HCT116 (cell line): ENCODE measurements around the gene CTXN1.

Source experiments
- CBX3 ChIP-seq: IDR thresholded peaks from 2 replicates; pipeline ENCODE4 v1.6.1; 2012; ENCODE audit warnings: low read depth
- EZH2 ChIP-seq: fragments of 200-600 bp; sonication (generic); IDR thresholded peaks from 2 replicates; pipeline ENCODE4 v1.6.1; 2017; ENCODE audit warnings: antibody characterized with exemption, mixed run types
- EZH2phosphoT487 ChIP-seq: fragments of 200-600 bp; IDR thresholded peaks from 2 replicates; pipeline ENCODE4 v1.6.1; 2018; ENCODE audit warnings: antibody characterized with exemption, borderline replicate concordance
- POLR2A ChIP-seq: IDR thresholded peaks from 2 replicates; pipeline ENCODE4 v1.7.0; 2011; ENCODE audit warnings: borderline replicate concordance; ENCODE audit not compliant: insufficient read depth, insufficient read length; ENCODE audit errors: extremely low read depth
- POLR2AphosphoS5 ChIP-seq: IDR thresholded peaks from 2 replicates; pipeline ENCODE4 v1.6.1; 2011; ENCODE audit warnings: mild to moderate bottlenecking, low read depth, low read length, moderate library complexity
- TCF7L2 ChIP-seq: IDR thresholded peaks from 2 replicates; pipeline ENCODE4 v1.7.0; 2011; ENCODE audit warnings: borderline replicate concordance, inconsistent platforms; ENCODE audit not compliant: insufficient read depth, insufficient read length; ENCODE audit errors: extremely low read depth
- YY1 ChIP-seq: IDR thresholded peaks from 2 replicates; pipeline ENCODE4 v1.6.1; 2011; ENCODE audit warnings: low read length, low read depth, moderate library complexity, mild to moderate bottlenecking; ENCODE audit not compliant: insufficient replicate concordance; ENCODE audit errors: extremely low read depth
- TF ChIP-seq, protein P1 (sequence below), 3 experiments: fragments of 200-600 bp in 1 of 3; sonication (generic) in 1 of 3; IDR thresholded peaks in 2 of 3; conservative IDR thresholded peaks in 1 of 3; 2 replicates each; pipeline ENCODE4 v1.5.1; 2012 to 2017; ENCODE audit warnings: low read depth in 2 of 3, low read length in 2 of 3, antibody characterized with exemption in 1 of 3, borderline replicate concordance in 1 of 3, control low read depth in 1 of 3, mild to moderate bottlenecking in 1 of 3, mixed read lengths in 1 of 3, mixed run types in 1 of 3, moderate library complexity in 1 of 3; ENCODE audit not compliant: insufficient read depth in 1 of 3
- TF ChIP-seq, protein P2 (sequence below): IDR thresholded peaks from 2 replicates; pipeline ENCODE4 v1.6.1; 2012
- TF ChIP-seq, protein P3 (sequence below): IDR thresholded peaks from 2 replicates; pipeline ENCODE4 v1.6.1; 2012

GRCh38 chr19:7908078-7908699 lies 17.7 kb downstream of the CTXN1 start:
- TF ChIP-seq, protein P1, sequence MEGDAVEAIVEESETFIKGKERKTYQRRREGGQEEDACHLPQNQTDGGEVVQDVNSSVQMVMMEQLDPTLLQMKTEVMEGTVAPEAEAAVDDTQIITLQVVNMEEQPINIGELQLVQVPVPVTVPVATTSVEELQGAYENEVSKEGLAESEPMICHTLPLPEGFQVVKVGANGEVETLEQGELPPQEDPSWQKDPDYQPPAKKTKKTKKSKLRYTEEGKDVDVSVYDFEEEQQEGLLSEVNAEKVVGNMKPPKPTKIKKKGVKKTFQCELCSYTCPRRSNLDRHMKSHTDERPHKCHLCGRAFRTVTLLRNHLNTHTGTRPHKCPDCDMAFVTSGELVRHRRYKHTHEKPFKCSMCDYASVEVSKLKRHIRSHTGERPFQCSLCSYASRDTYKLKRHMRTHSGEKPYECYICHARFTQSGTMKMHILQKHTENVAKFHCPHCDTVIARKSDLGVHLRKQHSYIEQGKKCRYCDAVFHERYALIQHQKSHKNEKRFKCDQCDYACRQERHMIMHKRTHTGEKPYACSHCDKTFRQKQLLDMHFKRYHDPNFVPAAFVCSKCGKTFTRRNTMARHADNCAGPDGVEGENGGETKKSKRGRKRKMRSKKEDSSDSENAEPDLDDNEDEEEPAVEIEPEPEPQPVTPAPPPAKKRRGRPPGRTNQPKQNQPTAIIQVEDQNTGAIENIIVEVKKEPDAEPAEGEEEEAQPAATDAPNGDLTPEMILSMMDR (IDR thresholded peaks at IDR 0.05 in 2 of 3, conservative IDR thresholded peaks at IDR 0.05 in 1 of 3; ENCODE audit: borderline replicate concordance in 1 of 3, insufficient read depth in 1 of 3, low read depth in 2 of 3, low read length in 2 of 3) = no peak
- TF ChIP-seq EZH2 (no peak), EZH2phosphoT487 (no peak), POLR2AphosphoS5 (no peak), CBX3 (no peak), YY1 (no peak), POLR2A (no peak), TCF7L2 (no peak)
- TF ChIP-seq, protein P2, sequence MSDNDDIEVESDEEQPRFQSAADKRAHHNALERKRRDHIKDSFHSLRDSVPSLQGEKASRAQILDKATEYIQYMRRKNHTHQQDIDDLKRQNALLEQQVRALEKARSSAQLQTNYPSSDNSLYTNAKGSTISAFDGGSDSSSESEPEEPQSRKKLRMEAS = no peak
- TF ChIP-seq, protein P3, sequence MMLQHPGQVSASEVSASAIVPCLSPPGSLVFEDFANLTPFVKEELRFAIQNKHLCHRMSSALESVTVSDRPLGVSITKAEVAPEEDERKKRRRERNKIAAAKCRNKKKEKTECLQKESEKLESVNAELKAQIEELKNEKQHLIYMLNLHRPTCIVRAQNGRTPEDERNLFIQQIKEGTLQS = no peak
